Measurements from ENCODE around the gene TMEM178A.

The TMEM178A gene

DNA sequence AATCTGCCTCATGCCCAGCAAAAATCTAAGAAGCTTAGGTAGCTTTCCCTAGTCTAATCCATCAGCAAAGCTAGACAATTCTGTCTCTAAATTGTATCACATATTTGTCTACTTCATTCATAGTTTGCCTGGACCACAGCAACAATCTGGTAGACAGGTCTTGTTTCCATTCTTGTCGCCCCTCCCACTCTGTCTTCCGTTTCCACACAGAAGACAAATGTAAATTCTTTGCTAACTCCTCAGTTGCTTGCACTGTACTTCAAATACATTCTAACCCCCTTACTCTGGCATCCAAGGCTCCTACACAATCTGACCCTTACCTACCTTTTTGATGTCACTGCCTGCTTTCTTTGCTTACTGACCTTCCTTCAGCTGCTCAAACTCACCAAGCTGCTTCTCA lies 73.2 kb downstream of the TMEM178A start:
- DNase-seq (ENCODE audit: low spot score) = no peak
- POLR2A ChIA-PET (ENCODE audit: low non-redundant PET) = no interaction called here
- no peak overlapping the region for H3K27ac ChIP-seq
- CTCF ChIA-PET = interaction anchor here (0.6 to 0.7 kb wide), 2 partner anchors 36 to 548 kb away, joined by 3 to 5 read pairs; no protein-coding TSS in a partner anchor
- TF ChIP-seq, protein P1, sequence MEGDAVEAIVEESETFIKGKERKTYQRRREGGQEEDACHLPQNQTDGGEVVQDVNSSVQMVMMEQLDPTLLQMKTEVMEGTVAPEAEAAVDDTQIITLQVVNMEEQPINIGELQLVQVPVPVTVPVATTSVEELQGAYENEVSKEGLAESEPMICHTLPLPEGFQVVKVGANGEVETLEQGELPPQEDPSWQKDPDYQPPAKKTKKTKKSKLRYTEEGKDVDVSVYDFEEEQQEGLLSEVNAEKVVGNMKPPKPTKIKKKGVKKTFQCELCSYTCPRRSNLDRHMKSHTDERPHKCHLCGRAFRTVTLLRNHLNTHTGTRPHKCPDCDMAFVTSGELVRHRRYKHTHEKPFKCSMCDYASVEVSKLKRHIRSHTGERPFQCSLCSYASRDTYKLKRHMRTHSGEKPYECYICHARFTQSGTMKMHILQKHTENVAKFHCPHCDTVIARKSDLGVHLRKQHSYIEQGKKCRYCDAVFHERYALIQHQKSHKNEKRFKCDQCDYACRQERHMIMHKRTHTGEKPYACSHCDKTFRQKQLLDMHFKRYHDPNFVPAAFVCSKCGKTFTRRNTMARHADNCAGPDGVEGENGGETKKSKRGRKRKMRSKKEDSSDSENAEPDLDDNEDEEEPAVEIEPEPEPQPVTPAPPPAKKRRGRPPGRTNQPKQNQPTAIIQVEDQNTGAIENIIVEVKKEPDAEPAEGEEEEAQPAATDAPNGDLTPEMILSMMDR (conservative IDR thresholded peaks at IDR 0.05; ENCODE audit: low read depth) = no peak

DNA sequence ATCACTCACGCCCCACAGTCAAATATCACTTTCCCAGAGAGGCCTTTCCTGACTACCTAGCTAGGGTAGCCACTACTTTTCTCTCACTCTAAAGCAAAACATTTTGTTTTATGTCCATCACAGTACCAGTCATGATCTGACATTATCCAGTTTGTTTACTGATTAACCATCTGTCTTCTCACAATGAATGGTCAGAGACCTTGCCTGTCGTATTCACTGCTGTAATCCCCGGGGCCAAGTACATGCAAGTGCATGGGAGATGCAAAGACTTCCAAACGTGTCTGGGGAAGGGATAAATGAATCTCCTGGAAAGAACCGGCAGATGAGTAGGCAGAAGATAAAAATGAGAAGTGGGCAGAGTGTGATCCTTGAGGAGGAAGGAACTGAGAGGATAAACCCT lies 73.7 kb downstream of the TMEM178A start:
- TF ChIP-seq, protein P1 (conservative IDR thresholded peaks at IDR 0.05; ENCODE audit: low read depth) = no peak
- no peak overlapping the region for H3K27ac ChIP-seq
- POLR2A ChIA-PET (ENCODE audit: low non-redundant PET) = no interaction called here
- CTCF ChIA-PET = interaction anchor here (0.6 to 0.7 kb wide), 2 partner anchors 37 to 548 kb away, joined by 3 to 5 read pairs; no protein-coding TSS in a partner anchor
- DNase-seq (ENCODE audit: low spot score) = no peak

DNA sequence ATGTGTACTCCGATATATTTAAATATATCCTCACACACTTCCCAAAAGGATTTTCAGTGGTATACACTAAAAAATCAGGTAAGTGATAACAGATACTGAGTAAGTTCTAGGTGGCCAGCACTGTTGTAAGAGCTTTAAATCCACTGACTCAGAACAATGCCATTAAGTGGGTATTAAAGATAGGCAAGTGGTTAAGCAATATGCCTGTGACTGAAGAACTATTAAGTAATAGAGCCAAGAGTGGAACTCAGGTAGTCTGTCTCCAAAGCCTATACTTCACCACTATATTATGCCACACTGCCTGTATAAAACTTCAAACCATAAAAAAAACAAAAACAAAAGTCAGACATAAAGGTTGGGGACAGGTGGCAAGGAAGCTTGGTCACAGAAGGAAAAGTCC lies 76.2 kb downstream of the TMEM178A start:
- POLR2A ChIA-PET (ENCODE audit: low non-redundant PET) = no interaction called here
- TF ChIP-seq, protein P1 (conservative IDR thresholded peaks at IDR 0.05; ENCODE audit: low read depth) = no peak
- H3K27ac ChIP-seq = no peak overlapping the region
- CTCF ChIA-PET = interaction anchor here (0.6 to 0.7 kb wide), 3 partner anchors 11 to 374 kb away, joined by 3 to 5 read pairs (median 3); no protein-coding TSS in a partner anchor
- DNase-seq (ENCODE audit: low spot score) = no peak

DNA sequence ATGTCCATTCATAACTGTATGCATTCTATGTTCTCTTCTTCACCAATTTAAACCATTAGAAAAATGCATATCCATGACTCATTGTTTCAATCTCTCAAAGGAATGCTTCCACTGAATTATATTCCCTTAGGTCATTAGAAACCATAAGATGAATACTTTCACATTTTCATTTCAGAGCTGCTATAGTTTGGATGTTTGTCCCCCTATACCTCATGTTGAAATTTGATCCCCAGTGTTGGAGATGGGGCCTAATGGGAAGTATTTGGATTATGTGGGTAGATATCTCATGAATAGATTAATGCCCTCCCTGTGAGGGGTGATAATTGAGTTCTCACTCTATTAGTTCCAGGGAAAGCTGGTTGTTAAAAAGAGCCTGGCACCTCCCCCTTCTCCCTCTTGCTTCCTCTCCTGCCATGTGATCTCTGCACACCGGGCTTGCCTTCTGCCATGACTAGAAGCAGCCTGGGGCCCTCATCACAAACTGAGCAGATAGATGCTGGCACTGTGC lies 77.6 kb downstream of the TMEM178A start:
- TF ChIP-seq, protein P1 (conservative IDR thresholded peaks at IDR 0.05; ENCODE audit: low read depth) = no peak
- POLR2A ChIA-PET (ENCODE audit: low non-redundant PET) = no interaction called here
- CTCF ChIA-PET = no interaction called here
- H3K27ac ChIP-seq = no peak overlapping the region
- DNase-seq (ENCODE audit: low spot score) = peak; percentile 24

DNA sequence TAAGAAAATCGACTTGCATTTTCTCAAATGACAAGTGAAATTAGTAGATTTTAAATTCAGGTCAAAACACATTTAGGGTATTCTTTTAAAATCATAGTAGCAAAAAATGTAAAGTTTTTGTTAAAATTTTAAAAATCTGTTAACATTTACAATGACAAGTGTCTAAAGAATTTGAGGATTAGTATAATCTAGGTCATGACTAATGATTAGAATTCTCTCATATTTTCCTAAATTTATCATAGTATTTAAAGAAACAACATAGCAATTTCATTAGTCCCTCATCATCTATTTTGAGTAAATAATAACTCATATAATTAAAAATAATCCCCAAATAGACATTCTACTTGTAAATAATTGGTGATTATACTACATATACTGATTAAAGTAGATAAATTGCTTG lies 89.7 kb downstream of the TMEM178A start:
- TF ChIP-seq, protein P1 (conservative IDR thresholded peaks at IDR 0.05; ENCODE audit: low read depth) = no peak
- ChIA-PET POLR2A (ENCODE audit: low non-redundant PET) (no interaction called here), CTCF (no interaction called here)
- no peak for DNase-seq (ENCODE audit: low spot score)
- no peak overlapping the region for H3K27ac ChIP-seq

DNA sequence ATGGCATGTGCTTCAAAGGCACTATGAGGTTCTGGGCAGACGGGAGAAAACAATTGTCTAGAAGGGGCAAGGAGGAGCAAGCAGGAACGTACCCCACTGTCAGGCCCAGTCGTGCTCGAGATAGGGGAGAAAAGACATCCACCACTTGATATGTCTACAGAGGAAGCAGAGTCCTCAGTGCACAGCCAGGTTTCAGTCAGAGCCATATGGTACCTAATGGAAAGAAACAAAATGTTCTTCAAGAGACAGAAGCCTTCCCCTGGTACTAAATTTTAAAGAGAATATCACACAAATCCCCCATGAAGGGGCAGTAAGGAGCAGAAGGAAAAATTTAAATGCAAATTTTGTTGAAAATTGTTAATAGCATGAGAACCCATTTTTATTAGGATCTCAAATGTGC lies 91.4 kb downstream of the TMEM178A start:
- ChIA-PET POLR2A (ENCODE audit: low non-redundant PET) (no interaction called here), CTCF (no interaction called here)
- DNase-seq (ENCODE audit: low spot score) = no peak
- TF ChIP-seq, protein P1 (conservative IDR thresholded peaks at IDR 0.05; ENCODE audit: low read depth) = no peak
- H3K27ac ChIP-seq = no peak overlapping the region

Data from RWPE1 (cell line).